ENCODE data around the gene PRDM12.
"Not testable (repeated sequence)": the region's sequence is repeated elsewhere in the genome, so short reads cannot be mapped to it uniquely, and the experiment has no call there.

The PRDM12 gene

DNA sequence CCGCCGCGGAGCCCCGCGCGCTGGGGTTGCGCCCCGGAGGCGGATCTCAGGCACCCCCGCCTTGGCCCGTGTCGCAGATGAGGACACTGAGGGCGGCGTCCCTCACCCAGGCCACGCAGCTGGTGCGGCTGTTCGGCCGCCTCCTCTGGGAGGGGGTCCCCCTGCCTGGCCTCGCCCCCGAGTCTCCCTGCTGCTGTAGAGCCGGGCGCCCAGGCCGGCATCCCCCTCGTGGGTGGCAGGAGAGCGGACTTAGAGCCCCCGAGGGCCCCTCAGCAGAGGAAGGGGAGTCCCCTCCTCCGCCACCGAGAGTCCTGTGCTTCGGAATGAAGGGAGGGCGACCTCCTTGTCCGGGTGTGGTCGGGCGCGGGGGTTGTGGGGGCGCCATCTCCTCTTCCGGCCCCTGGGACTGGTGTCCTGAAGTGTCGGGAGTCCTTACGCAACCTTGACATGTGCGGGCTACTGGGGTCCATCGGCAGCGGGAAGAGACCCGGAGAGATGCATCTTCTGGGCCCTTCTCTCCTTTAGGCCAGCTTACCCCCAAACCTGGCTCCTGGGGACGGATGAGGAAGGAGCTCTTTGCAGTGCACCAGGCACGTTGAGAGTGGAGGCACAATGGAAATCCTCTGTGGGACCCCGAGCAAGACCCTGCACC, 17.5 kb downstream of the PRDM12 start:
- DNase-seq = no peak
- in situ Hi-C loops (cut with HindIII; ENCODE audit: low pct_ligation_motif_present, low pct_unique_long_range_greater_than_20kb, low sequenced_read_pairs) = no loop called here

DNA sequence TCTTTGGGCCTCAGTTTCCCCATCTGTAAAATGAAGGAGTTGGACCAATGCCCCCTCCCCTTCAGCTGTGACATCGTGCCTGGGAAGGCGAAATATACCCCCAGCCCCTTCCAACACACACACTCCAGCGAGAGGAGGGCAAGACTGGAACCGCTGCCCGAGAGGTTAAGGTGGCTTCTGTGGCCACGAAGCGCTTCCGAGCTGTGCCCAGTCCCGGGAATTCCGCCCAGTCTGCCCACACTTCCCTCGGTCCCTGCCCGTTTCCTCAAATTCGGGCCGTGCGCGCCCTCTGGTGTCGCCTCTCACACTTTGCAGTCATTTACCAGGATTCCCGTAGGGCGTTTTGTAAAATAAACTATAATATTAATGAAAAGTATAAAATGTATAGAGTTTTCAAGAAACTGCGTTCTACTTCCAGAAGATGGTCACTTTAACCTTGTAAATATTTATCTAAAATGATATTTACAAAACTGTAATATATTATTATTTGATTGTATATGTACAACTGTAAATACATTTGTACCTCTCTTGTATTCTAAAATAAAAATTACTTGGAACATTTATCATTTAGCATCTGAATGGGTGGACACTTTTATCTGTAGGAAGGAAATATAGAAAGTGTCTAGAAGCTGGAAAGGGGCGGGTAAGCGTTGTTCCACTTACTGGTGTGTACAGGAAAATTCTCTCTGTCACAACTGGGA, 18.2 kb downstream of the PRDM12 start:
- peak; percentile 86 for DNase-seq
- in situ Hi-C loops (cut with HindIII; ENCODE audit: low pct_ligation_motif_present, low pct_unique_long_range_greater_than_20kb, low sequenced_read_pairs) = no loop called here

DNA sequence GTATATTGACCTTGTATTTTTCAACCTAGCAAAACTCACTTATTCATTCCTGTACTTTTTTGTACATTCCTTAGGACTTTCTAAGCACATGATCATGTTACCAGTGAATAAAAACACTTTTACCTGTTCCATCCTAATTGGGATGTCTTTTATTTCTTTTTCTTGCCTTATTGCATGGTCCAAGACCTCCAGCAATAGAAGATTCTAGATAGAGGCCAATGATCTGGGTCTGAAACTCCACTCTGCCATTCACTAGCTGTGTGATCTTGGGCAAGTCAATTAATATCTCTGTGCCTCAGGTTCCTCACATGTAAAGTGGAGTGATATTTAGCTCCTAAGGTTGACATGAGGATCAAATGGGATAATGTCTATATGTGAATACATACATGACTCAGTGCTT, 20.7 kb downstream of the PRDM12 start:
- DNase-seq = no peak
- in situ Hi-C loops (cut with HindIII; ENCODE audit: low pct_ligation_motif_present, low pct_unique_long_range_greater_than_20kb, low sequenced_read_pairs) = no loop called here

DNA sequence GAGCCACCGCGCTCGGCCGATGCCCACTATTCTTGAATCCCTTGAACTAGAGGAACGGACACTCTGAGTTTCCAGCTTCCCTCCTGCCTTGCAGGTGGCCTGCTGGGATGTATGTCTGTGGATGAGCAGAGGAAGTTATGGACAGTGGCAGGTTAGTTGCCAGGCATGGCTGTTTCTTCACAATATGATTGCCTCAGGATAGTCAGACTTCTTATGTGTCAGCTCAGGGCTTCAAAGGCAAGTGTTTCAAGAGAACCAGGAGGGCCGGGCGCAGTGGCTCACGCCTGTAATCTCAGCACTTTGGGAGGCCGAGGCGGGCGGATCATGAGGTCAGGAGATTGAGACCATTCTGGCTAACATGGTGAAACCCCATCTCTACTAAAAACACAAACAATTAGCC, 21.6 kb downstream of the PRDM12 start:
- DNase-seq; in situ Hi-C loops (cut with HindIII; ENCODE audit: low pct_ligation_motif_present, low pct_unique_long_range_greater_than_20kb, low sequenced_read_pairs): not testable (repeated sequence)

DNA sequence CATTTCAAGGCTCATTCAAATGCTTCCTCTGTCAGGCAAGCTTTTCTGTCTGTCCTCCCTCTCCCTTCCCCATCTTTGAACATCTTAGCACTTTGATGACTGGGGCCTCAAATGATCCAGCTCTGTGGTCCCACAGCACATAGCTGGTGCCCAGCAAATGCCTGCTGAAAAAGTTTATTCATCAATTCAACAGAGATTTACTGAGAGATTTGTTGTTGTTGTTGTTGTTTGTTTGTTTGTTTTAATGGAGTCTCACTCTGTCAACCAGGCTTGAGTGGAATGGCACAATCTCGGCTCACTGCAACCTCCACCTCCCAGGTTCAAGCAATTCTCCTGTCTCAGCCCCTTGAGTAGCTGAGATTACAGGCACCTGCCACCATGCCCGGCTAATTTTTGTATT, 23.2 kb downstream of the PRDM12 start:
- in situ Hi-C loops (cut with HindIII; ENCODE audit: low pct_ligation_motif_present, low pct_unique_long_range_greater_than_20kb, low sequenced_read_pairs) = no loop called here
- no peak for DNase-seq

DNA sequence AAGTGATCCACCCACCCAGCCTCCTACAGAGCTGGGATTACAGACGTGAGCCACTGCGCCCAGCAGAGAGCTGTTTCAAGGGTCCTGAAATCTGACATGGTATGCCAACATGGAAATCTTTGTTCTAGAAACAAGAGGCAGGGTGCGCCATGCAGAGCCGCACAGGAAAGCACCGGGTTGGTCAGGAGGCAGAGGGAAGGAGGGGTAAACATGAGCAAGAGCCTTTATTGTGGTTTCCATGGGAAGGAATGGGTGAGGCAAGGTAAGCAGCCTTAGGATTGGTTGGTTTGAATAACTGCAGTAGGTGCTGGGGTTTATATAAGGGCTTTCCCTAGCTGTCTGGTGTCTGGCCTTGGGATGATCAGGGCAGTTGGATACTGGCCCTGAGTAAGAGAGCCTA, 23.7 kb downstream of the PRDM12 start:
- DNase-seq = no peak
- in situ Hi-C loops (cut with HindIII; ENCODE audit: low pct_ligation_motif_present, low pct_unique_long_range_greater_than_20kb, low sequenced_read_pairs) = no loop called here

DNA sequence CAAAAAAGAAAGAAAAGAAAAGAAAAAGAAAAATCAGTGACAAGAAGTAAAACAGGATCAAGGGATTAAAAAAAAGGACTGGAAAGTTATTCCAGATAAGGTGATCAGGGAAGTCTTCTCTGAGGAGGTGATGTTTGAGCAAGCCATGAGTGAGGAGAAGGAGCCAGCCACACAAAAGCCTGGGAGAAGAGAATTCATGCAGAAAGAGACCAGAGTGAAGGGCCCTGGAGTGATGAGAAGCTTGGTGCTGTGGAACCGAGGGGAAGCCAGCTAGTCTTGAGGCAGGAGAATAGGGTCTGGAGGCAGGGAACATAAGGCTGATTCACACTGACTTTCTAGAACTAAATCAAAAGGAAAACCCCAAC, 25.2 kb downstream of the PRDM12 start:
- in situ Hi-C loops (cut with HindIII; ENCODE audit: low pct_ligation_motif_present, low pct_unique_long_range_greater_than_20kb, low sequenced_read_pairs) = no loop called here
- no peak for DNase-seq

DNA sequence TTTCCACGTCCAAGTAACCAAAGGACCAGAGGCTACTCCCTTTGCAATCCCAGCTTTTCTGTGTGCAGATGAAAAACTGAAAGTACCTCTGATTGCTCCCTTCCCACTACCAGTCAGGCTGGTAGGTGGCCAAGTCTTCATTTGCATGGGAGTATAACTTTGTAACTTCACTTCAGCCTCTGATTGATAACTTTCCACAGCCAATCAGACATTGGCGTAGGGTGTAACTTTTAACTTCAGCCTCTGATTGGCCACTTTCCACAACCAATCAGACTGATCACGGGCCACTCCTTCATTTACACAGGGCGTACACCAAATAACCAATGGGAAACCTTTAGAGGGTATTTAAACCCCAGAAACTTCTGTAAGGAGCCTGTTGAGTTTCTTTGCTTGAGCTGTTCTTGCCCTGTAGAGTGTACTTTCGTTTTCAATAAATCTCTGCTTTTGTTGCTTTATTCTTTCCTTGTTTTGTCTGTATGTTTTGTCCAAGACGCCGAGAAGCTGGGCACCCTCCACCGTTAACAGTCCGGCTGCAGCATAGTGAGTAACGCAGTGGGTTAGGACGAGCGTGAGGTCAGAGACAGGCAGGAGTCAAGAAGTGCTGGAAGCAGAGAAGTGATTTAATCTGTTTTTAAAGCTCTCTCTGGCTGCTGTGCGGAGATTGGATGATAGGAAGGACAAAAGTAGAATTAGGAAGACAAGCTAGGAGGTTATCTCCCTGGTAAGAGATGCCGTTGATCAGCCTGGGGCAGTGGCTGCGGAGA, 25.7 kb downstream of the PRDM12 start:
- in situ Hi-C loops (cut with HindIII; ENCODE audit: low pct_ligation_motif_present, low pct_unique_long_range_greater_than_20kb, low sequenced_read_pairs) = no loop called here
- peak; percentile 96 for DNase-seq

DNA sequence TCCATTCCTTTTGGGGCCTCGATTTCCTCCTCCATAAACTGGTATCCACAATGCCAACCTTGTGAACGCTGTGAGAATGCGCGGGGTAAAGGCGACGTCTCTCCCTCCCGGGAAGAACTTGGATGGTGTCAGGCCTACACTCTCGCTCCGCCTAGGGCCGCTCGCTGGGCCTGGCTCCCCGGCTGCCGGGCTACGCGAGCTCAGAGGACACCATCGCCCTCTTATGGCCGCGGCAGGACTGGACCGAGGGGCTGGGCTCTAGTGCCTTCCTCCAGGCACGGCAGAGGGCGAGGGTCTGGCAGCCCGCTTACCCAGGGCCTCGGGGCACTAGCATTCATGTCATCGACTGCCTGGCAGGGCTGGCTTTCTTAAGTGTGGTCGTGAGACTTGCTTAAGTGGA, 27.9 kb downstream of the PRDM12 start:
- DNase-seq = no peak
- in situ Hi-C loops (cut with HindIII; ENCODE audit: low pct_ligation_motif_present, low pct_unique_long_range_greater_than_20kb, low sequenced_read_pairs) = no loop called here

DNA sequence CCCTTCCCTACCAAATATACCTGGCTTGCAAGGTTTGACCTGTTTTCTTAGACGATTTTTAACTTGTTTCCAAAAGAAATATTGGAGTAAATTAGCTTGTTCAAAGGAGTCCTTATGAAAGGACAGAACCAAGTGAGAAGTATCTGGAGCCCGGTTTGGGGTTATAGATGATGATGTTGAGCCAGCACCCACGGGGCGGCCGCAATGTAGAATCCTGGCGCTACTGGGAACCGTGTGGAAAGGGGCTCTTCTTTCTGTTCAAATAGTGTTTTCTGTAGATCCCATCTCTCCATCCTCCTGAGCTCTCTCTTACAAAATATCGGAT, 28.7 kb downstream of the PRDM12 start:
- in situ Hi-C loops (cut with HindIII; ENCODE audit: low pct_ligation_motif_present, low pct_unique_long_range_greater_than_20kb, low sequenced_read_pairs) = no loop called here
- DNase-seq = no peak

DNA sequence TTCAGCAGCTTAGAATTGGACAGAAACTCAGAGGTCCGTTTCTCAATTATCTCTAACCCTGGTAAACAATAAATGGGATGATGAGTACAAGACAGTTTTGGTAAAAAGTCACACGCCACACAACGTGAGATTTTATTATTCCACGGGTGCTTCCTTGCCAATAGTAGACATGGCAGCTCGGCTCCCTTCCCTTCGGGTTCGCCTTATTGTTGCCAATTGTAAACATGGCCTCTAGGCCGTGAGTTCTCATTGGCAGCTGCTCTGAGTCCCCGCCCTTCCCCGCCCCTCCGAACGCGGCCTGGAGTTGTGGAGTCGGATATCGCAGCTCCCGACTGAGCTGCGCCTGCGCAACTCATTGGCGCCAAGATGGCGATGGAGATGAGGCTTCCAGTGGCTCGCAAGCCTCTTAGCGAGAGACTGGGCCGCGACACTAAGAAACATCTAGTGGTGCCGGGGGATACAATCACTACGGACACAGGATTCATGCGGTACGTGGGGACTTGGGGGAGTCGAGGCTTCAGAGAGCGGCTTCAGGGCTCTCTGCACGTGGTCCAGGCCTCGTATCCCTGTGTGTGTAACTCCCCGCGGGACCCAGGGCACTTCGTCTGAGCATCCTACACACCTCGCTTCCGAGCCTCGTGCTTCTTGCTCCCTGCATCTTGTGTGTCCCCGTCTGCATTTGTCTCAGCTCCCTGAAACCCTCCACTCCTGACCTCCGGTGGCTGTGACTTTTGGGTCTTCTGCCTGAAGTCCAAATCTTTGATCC, 29.2 kb downstream of the PRDM12 start, which contains the start of gene EXOSC2:
TSS of gene EXOSC2 (plus strand) at position 355 of the 766 bp plus-strand sequence. CDS start at position 367, 12 bp downstream.
- in situ Hi-C loops (cut with HindIII; ENCODE audit: low pct_ligation_motif_present, low pct_unique_long_range_greater_than_20kb, low sequenced_read_pairs) = no loop called here

DNA sequence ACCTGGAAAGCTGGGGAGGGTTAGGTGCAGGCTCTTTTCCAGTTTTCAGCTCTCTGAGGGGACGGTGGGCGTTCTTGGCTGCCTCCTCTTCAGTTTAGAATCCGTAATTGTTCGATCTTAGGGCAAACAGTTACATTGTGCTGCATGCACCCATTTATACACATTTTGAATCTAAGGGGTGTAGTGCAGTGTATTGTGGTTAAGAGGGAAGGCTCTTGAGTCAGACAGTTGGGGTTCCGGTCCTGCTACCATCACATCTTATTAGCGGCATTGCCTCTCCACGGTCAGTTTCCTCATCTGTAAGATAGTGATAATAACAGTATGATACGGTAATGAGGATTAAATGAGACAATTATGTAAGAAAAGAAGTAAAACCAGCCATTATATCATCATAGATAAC, 29.8 kb downstream of the PRDM12 start:
- in situ Hi-C loops (cut with HindIII; ENCODE audit: low pct_ligation_motif_present, low pct_unique_long_range_greater_than_20kb, low sequenced_read_pairs) = no loop called here

More for the DNA sequence above, 29.2 kb downstream of the PRDM12 start, which contains the start of gene EXOSC2:
- peak; percentile 96 for DNase-seq

DNA sequence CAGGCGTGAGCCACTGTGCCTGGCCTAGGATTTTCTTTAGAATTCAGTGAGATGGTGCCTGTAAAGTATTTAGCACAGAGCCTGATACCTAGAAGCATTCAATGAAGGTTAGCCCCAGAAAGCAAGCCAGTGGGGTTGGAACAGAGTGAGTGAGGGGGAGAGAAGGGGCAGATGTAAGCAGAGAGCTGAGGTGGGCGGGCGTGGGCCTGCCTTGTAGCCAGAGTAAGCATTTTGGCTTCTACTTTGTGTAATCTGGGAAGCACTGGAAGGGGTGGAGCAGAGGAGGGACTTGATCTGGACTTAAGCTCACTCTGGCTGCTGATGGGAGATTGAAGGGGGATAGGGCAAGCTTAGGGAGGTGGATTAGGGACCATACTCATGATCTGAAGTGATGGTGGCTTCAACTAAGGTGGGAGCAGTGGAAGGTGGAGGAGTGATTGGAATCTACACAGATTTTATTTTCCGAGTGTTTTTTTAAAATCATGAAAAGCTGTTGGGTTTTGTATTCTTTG, 31.8 kb downstream of the PRDM12 start:
- in situ Hi-C loops (cut with HindIII; ENCODE audit: low pct_ligation_motif_present, low pct_unique_long_range_greater_than_20kb, low sequenced_read_pairs) = no loop called here
- DNase-seq = no peak

More for the DNA sequence above, 29.8 kb downstream of the PRDM12 start:
- DNase-seq = no peak

DNA sequence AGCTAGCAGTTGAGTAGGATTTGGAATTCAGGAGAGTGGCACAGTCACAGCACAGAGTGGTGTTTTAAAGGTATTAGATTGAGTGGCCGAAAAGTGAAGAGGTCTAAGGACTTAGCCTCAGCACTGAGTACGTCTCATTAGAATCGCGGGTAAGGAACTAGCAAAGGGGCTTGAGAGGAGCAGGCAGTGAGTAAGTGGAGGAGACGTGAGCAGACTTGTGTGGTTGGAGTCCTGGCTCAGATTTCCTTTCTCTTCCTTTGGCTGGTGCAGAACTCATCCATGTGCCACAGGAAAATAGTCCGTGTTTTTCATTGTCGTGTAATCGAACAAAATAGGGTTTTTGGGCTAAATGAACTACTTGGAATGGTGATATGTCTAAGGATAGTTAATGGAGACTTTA, 32.6 kb downstream of the PRDM12 start:
- DNase-seq = no peak
- in situ Hi-C loops (cut with HindIII; ENCODE audit: low pct_ligation_motif_present, low pct_unique_long_range_greater_than_20kb, low sequenced_read_pairs) = no loop called here

DNA sequence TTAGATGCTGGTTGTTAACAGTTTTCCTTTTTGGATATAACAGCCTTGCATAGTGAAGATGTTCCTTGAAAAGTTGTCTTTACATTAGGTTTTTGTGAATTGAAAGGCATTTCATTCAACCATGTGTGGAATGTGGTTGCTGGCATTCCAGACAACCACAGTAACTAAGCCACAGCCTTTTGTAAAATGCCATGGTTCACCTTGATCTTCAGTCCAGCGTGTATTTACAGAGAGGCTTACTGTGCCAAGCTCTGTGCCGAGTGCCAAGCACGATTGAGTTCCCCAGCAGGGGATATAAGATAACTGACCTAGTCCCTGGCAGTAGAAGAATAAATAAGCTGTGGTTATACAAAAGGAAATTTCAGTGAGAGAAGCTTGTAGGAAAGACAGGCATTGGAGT, 34.1 kb downstream of the PRDM12 start:
- DNase-seq = peak; percentile 70

DNA sequence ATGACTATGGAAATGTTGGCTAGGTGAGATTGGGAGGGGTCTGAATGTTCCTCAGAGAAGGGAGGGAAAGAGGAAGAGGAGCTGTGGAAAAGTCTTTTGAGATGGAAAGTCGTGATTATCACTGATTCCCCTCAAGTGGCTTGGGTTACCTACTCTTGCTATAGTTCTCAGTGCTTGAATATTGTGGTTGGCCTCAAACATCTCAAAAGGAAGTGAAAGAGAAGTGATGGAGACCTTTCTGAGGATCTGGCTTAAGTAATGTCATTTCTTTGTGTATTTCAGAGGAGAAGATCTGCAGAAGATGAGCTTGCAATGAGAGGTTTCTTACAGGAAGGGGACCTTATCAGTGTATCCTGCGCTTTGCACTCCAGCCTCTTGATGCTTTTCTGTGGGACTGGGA, 34.7 kb downstream of the PRDM12 start:
- in situ Hi-C loops (cut with HindIII; ENCODE audit: low pct_ligation_motif_present, low pct_unique_long_range_greater_than_20kb, low sequenced_read_pairs) = no loop called here
- no peak for DNase-seq

More for the DNA sequence above, 34.1 kb downstream of the PRDM12 start:
- in situ Hi-C loops (cut with HindIII; ENCODE audit: low pct_ligation_motif_present, low pct_unique_long_range_greater_than_20kb, low sequenced_read_pairs) = no loop called here

DNA sequence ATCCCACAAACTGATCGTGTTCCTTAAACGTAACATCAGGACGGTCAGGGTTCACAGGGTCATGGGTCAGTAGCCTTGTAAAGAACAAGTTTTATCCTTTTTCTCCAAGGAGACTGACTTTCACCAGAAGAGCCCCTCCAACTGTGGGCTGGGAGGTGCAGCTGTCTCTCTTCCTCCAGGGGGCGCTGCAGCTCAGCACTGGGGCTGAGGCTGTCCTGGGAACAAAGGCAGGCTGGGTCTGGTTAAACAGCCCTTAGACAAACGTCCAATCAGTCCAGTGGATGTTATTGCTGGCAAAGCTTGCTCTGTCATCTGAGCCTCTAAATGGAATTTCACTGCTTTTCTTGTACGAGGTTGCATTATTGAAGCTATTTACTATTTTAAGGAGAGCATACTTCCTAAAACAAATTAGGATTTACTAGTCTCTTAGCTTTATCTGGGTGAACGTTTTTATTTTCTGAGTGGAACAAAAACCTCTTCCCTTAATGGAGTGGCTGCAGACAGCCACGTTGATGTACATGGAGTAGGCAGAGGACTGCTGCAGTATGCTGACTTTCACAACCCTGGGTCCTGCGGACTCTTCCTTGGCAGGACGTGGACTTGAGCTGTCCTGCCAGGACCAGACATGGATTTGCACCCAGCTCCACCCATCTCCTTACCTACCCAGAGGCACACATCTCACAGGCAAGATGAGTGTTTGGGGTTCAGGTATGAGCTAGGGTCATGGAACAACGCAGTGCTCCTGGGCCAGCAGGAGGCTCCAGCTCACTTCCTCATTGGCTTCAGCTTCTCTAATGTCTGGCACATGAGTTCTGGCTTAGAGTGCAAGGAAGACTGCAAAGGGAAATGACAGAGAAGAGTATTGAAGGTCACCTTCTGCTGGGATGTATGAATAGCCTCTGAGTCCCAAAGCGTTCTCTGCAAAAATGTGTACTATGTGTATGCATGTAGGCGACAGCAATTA, 36.9 kb downstream of the PRDM12 start:
- in situ Hi-C loops (cut with HindIII; ENCODE audit: low pct_ligation_motif_present, low pct_unique_long_range_greater_than_20kb, low sequenced_read_pairs) = no loop called here
- DNase-seq = peak; percentile 66

DNA sequence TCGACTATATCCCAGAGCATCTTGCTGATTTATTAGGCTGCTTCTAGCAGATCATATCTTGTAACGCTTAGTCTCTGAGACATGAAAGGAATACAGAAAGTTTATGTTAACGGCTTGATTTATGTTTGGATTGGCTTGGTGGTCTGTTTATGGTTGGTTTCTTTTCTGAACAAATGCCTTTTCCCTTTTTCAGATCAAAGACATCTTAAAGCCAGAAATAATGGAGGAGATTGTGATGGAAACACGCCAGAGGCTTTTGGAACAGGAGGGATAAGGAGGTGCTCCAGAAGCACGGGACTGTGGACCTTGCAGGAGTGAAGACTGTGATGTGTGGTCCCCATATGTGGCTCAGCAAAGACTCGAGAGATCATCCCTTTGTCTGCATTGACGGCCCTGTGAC, 39.1 kb downstream of the PRDM12 start:
- in situ Hi-C loops (cut with HindIII; ENCODE audit: low pct_ligation_motif_present, low pct_unique_long_range_greater_than_20kb, low sequenced_read_pairs) = no loop called here
- no peak for DNase-seq

All from ACHN (cell line).